Motor neuron (in vitro differentiated cells): Measurements from ENCODE around the gene NRXN3. TPM values are rescaled to one million over a fixed set of nuclear protein-coding genes. Genes with fewer than 3 reads are reported as not detected.

ENCODE experiments used
- ATAC-seq, 8 experiments: fragments of 200-7000 bp; cut with Tn5 transposase; replicated peaks in 6 of 8; 2 replicates each; pipeline ENCODE4 v1.8.0; 2021; ENCODE audit warnings: mild to moderate bottlenecking in 8 of 8, moderate library complexity in 8 of 8
- H3K27ac ChIP-seq, 2 donors: fragments of 250-450 bp; sonication (Bioruptor Pico); 2 replicates each; pipeline ENCODE4 v1.9.0; 2021; ENCODE audit warnings: antibody characterized with exemption in 2 of 2, mild to moderate bottlenecking in 2 of 2, moderate library complexity in 1 of 2
- H3K4me1 ChIP-seq, 2 donors: fragments of 250-450 bp; sonication (Bioruptor Pico); replicated peaks in 1 of 2; 2 replicates each; pipeline ENCODE4 v1.6.1; 2021; ENCODE audit warnings: antibody characterized with exemption in 2 of 2, mild to moderate bottlenecking in 2 of 2, moderate library complexity in 1 of 2
- H3K4me3 ChIP-seq, 5 donors: fragments of 250-450 bp; sonication (Bioruptor Pico); 2 replicates each; pipeline ENCODE4 v1.9.0; 2021; ENCODE audit warnings: antibody characterized with exemption in 5 of 5, mild to moderate bottlenecking in 5 of 5, moderate library complexity in 4 of 5
- WGBS, 10 experiments: fragments of 450-650 bp; shearing (Covaris generic); methylation state at CpG; one replicate each; pipeline ENCODE4 v1.0.0; 2022; 5-methylcytosine and 5-hydroxymethylcytosine counted together
- in situ Hi-C, 9 experiments: fragments of 400-800 bp; cut with MboI; loops; one replicate each; pipeline ENCODE4 v1.15.0; 2021; ENCODE audit warnings: low sequenced_read_pairs in 9 of 9, low pct_unique_long_range_greater_than_20kb in 2 of 9; ENCODE audit not compliant: unreplicated experiment in 9 of 9
- total RNA-seq, 8 experiments: library from RNA; unstranded; fragments of 300-600 nt; gene quantifications; 2 replicates each; pipeline versions ENCODE4 v1.2.3 to v1.2.4, GENCODE V29; 2022

NRXN3 gene
- total RNA-seq, 8 experiments from 2014 or later: 1.1 to 16.5 (median 12.9) TPM

GRCh38 chr14:78259831-78260230, 89.7 kb downstream of the NRXN3 start:
- Histone ChIP-seq H3K4me1 (peaks cover 3 to 11% of the 10 kb centered on the region in 2 donors), H3K27ac (no peak overlapping the region), H3K4me3 (no peak overlapping the region)
- in situ Hi-C loops: no loop called here
- 7 to 100% (median 81%) methylated on average over 3 to 6 of the region's 6 CpGs; no CpG with 5 or more reads in 3 of the 10 experiments for WGBS, 10 experiments
- no peak for ATAC-seq

- in situ Hi-C loops: no loop called here
- no peak overlapping the region for H3K4me3 ChIP-seq
- peaks cover 29 to 58% of the 10 kb centered on the region in 2 donors for H3K4me1 ChIP-seq
- no peak for ATAC-seq
- peak overlapping the region; percentile 34 to 45 for H3K27ac ChIP-seq
- 30 to 100% (median 93%) methylated on average over 1 to 2 of the region's 2 CpGs for WGBS, 10 experiments
Measured at GRCh38 chr14:78278464-78279250, 108.5 kb downstream of the NRXN3 start.

GRCh38 chr14:78282437-78282836, 112.3 kb downstream of the NRXN3 start:
- 0 to 73% (median 18%) methylated on average over 1 to 4 of the region's 6 CpGs; no CpG with 5 or more reads in 2 of the 10 experiments for WGBS, 10 experiments
- in situ Hi-C loops: no loop called here
- peak in 5 of 8 experiments; percentile 92 to 94 (median 94) for ATAC-seq
- H3K4me3 ChIP-seq: no peak overlapping the region
- peaks cover 26 to 49% of the 10 kb centered on the region in 2 donors for H3K4me1 ChIP-seq
- H3K27ac ChIP-seq: peak overlapping the region; percentile 11 to 56

- peak in 1 of 8 experiments; percentile 26 for ATAC-seq
- 20 to 100% (median 54%) methylated on average over 1 to 2 of the region's 3 CpGs; no CpG with 5 or more reads in 3 of the 10 experiments for WGBS, 10 experiments
Measured at GRCh38 chr14:78286210-78286609, 116.0 kb downstream of the NRXN3 start.

DNA sequence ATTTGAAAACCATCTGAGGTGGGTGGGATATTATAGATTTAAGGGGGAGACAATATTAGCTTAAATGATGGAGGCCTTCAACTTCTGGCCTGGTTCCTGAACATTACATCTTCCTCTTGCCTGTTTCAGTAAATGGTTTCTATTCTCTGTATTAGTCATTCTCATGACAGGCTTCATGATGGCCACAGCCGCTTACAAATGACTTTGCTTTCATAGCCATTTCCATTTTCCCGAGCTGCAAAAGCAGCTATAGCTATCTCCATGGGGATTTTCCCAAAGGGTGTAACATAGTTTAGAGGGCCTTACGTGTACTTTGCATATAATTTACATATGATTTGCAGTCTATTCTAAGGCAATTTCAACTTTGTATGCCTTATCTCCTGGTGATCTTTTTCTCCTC, 121.8 kb downstream of the NRXN3 start:
- ATAC-seq: peak; percentile 61 to 99 (median 78)
- Histone ChIP-seq H3K4me3 (no peak overlapping the region), H3K4me1 (peaks cover 10 to 25% of the 10 kb centered on the region in 2 donors), H3K27ac (no peak overlapping the region)
- WGBS, 10 experiments: 0 to 56% (median 24%) methylated on average over 1 to 3 of the region's 3 CpGs; no CpG with 5 or more reads in 1 of the 10 experiments
- in situ Hi-C loops: no loop called here

More at GRCh38 chr14:78286210-78286609, 116.0 kb downstream of the NRXN3 start:
- in situ Hi-C loops: no loop called here
- Histone ChIP-seq H3K4me1 (peaks cover 18 to 26% of the 10 kb centered on the region in 2 donors), H3K4me3 (no peak overlapping the region), H3K27ac (no peak overlapping the region)

DNA sequence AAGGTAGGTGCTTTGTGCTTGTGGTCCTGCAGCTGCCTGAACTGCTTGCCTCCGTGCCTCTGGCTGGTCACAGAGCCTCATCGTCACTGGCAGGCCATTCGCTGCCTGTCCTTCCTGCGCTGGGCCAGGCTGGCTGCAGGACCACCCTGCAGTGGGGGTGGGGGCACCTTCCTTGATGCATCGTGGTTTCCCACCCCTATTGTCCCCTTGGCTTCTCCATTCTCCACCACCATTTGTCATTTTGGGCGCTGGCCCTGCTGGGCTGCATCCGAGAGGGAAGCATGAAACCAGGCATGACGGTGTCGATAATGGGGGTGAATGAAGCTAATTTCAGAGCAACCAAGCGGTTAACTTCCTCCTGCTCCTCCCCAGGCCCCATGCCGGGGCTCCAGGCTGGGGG, 127.7 kb downstream of the NRXN3 start:
- H3K4me1 ChIP-seq: peaks cover 7 to 20% of the 10 kb centered on the region in 2 donors
- no peak overlapping the region for H3K4me3 ChIP-seq
- ATAC-seq: peak in 3 of 8 experiments; percentile 24 to 58 (median 49)
- 3 to 73% (median 30%) methylated on average over 1 to 8 of the region's 11 CpGs for WGBS, 10 experiments
- no peak overlapping the region for H3K27ac ChIP-seq
- in situ Hi-C loops: no loop called here

DNA sequence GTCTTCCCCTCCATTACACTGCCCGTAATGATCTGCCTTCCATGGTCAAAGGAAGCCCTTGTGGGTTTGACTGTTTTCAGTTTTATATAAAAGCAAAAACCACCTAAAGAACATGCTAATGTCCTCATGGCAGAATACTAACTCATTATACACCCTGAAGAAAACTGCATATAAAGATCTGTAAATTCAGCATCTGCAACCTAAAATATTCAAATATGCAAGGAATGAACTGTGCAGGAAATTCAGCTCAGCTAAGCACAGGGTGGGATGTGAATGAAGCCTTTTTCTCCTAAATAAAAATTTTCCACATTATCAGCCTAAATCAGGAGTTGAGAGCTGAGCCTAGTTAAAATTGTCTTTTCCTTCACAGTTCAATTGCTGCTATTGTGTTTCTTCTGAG, 128.1 kb downstream of the NRXN3 start:
- in situ Hi-C loops: no loop called here
- Histone ChIP-seq H3K4me3 (no peak overlapping the region), H3K4me1 (peaks cover 5 to 17% of the 10 kb centered on the region in 2 donors), H3K27ac (no peak overlapping the region)
- 0 to 75% (median 44%) methylated on average over 1 of the region's 1 CpG; no CpG with 5 or more reads in 5 of the 10 experiments for WGBS, 10 experiments
- peak in 3 of 8 experiments; percentile 85 to 95 (median 93) for ATAC-seq

DNA sequence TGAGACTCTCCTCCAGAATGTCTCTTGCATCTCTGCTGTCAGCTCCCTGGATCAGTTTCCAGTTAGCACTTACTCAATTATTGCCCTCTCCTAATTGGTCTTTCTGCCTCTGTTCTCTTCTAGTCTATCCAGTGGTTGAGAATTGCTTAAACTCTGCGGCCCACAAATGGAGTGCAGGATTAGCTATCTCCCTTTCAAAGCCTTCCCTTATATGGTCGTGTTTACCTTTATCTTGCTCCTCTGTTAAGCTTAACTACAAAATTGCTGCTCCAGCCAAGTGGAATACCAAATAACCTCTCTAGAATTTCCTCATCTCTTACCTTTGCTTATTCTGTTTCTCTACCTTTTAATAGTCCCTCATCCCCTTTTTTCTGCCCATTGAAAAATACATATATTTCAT, 132.7 kb downstream of the NRXN3 start:
- no peak for ATAC-seq
- H3K4me3 ChIP-seq: no peak overlapping the region
- in situ Hi-C loops: no loop called here

GRCh38 chr14:78307671-78308070, 137.5 kb downstream of the NRXN3 start:
- H3K4me3 ChIP-seq: no peak overlapping the region
- in situ Hi-C loops: no loop called here
- ATAC-seq: no peak
- H3K27ac ChIP-seq: no peak overlapping the region
- peaks cover 4 to 36% of the 10 kb centered on the region in 2 donors for H3K4me1 ChIP-seq
- 0 to 67% (median 19%) methylated on average over 1 to 2 of the region's 2 CpGs for WGBS, 10 experiments

More for the DNA sequence above, 132.7 kb downstream of the NRXN3 start:
- 0 to 63% (median 53%) methylated on average over 1 to 2 of the region's 2 CpGs; no CpG with 5 or more reads in 3 of the 10 experiments for WGBS, 10 experiments
- Histone ChIP-seq H3K27ac (no peak overlapping the region), H3K4me1 (peaks cover 2 to 28% of the 10 kb centered on the region in 2 donors)

GRCh38 chr14:78308079-78308478, 137.9 kb downstream of the NRXN3 start:
- no peak overlapping the region for H3K4me3 ChIP-seq
- H3K4me1 ChIP-seq: peaks cover 4 to 36% of the 10 kb centered on the region in 2 donors
- in situ Hi-C loops: no loop called here
- ATAC-seq: no peak
- 0 to 100% (median 56%) methylated on average over 1 to 2 of the region's 2 CpGs; no CpG with 5 or more reads in 2 of the 10 experiments for WGBS, 10 experiments
- H3K27ac ChIP-seq: no peak overlapping the region

- in situ Hi-C loops: no loop called here
- H3K4me3 ChIP-seq: no peak overlapping the region
- no peak for ATAC-seq
- WGBS, 10 experiments: 0 to 88% (median 71%) methylated on average over 1 to 3 of the region's 3 CpGs; no CpG with 5 or more reads in 2 of the 10 experiments
- H3K27ac ChIP-seq: no peak overlapping the region
- H3K4me1 ChIP-seq: peaks cover 4 to 36% of the 10 kb centered on the region in 2 donors
Measured at GRCh38 chr14:78310272-78310671, 140.1 kb downstream of the NRXN3 start.

- no peak overlapping the region for H3K4me3 ChIP-seq
- 17 to 100% (median 91%) methylated on average over 1 to 3 of the region's 3 CpGs for WGBS, 10 experiments
- no peak overlapping the region for H3K27ac ChIP-seq
- no peak for ATAC-seq
- in situ Hi-C loops: no loop called here
- H3K4me1 ChIP-seq: peaks cover 8 to 20% of the 10 kb centered on the region in 2 donors
Measured at GRCh38 chr14:78313499-78313898, 143.3 kb downstream of the NRXN3 start.

GRCh38 chr14:78314484-78314883, 144.3 kb downstream of the NRXN3 start:
- ATAC-seq: no peak
- Histone ChIP-seq H3K4me1 (peaks cover 13 to 30% of the 10 kb centered on the region in 2 donors), H3K4me3 (no peak overlapping the region), H3K27ac (no peak overlapping the region)
- 34 to 93% (median 70%) methylated on average over 1 to 3 of the region's 4 CpGs; no CpG with 5 or more reads in 2 of the 10 experiments for WGBS, 10 experiments
- in situ Hi-C loops: no loop called here
